NCI-H1930 (cell line): ENCODE data around the gene ST7.

Experiments used
- DNase-seq, 2 experiments: peaks; one replicate each; lab custom pipeline; 2025; lab: John Stamatoyannopoulos, UW

ST7 gene

GRCh38 chr7:117067340-117067739, 114.0 kb downstream of the ST7 start:
- no peak for DNase-seq

GRCh38 chr7:117068511-117069145, 115.3 kb downstream of the ST7 start:
- DNase-seq: no peak

GRCh38 chr7:117069379-117069778, 116.1 kb downstream of the ST7 start:
- DNase-seq: no peak

GRCh38 chr7:117071551-117071950, 118.2 kb downstream of the ST7 start:
- no peak for DNase-seq

- no peak for DNase-seq
Observed at GRCh38 chr7:117072620-117073118, 119.4 kb downstream of the ST7 start.

GRCh38 chr7:117074378-117074777, 121.1 kb downstream of the ST7 start:
- no peak for DNase-seq

- no peak for DNase-seq
Observed at GRCh38 chr7:117075934-117076333, 122.6 kb downstream of the ST7 start.

GRCh38 chr7:117076426-117076943, 123.2 kb downstream of the ST7 start:
- no peak for DNase-seq

GRCh38 chr7:117077658-117078057, 124.4 kb downstream of the ST7 start:
- no peak for DNase-seq

- DNase-seq: no peak
Observed at GRCh38 chr7:117082647-117083046, 129.3 kb downstream of the ST7 start.

- no peak for DNase-seq
Observed at GRCh38 chr7:117083648-117084047, 130.3 kb downstream of the ST7 start.

- no peak for DNase-seq
Observed at GRCh38 chr7:117084286-117084685, 131.0 kb downstream of the ST7 start.

GRCh38 chr7:117085275-117085674, 132.0 kb downstream of the ST7 start:
- DNase-seq: no peak

- no peak for DNase-seq
Observed at GRCh38 chr7:117085769-117086463, 132.6 kb downstream of the ST7 start.

- no peak for DNase-seq
Observed at GRCh38 chr7:117086788-117087187, 133.5 kb downstream of the ST7 start.

- no peak for DNase-seq
Observed at GRCh38 chr7:117087639-117088396, 134.5 kb downstream of the ST7 start.

GRCh38 chr7:117088623-117089194, 135.4 kb downstream of the ST7 start:
- no peak for DNase-seq

GRCh38 chr7:117090791-117091190, 137.5 kb downstream of the ST7 start:
- DNase-seq: no peak

GRCh38 chr7:117091721-117092120, 138.4 kb downstream of the ST7 start:
- DNase-seq: no peak

- DNase-seq: no peak
Observed at GRCh38 chr7:117092785-117093184, 139.5 kb downstream of the ST7 start.

- no peak for DNase-seq
Observed at GRCh38 chr7:117094457-117094856, 141.2 kb downstream of the ST7 start.

GRCh38 chr7:117095055-117095454, 141.8 kb downstream of the ST7 start:
- no peak for DNase-seq
